Measurements from ENCODE around the gene NADSYN1.

NADSYN1 gene

GRCh38 chr11:71440021-71440755 lies 12.8 kb upstream of the NADSYN1 start:
- TF ChIP-seq POLR2A (IDR thresholded peaks at IDR 0.05; ENCODE audit: low read depth, low read length) = no peak
- no peak for FAIRE-seq

DNA sequence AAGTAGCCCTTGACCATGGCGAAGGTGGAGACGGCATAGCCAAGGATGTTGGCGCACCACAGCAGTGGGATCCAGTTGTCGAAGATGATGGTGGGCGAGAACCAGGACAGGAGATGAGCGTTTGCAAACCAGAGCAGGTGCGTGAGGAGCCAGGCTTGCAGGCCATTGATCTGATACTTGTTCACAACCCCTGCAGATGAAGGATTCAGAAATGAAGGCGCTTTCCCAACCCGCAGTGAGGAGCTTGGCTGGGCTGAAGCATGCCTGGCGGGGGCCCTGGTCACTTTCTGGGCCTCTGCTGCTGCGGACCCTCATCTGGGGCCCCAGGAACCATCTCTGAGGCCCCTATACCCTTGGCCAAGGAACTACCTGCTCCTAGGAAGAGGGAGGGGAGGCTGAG lies 11.8 kb upstream of the NADSYN1 start:
- no peak for TF ChIP-seq POLR2A (IDR thresholded peaks at IDR 0.05; ENCODE audit: low read depth, low read length)
- no peak for FAIRE-seq
- no peak for DNase-seq (ENCODE audit: insufficient read length, low spot score)

More at GRCh38 chr11:71440021-71440755, 12.8 kb upstream of the NADSYN1 start:
- no peak for DNase-seq (ENCODE audit: insufficient read length, low spot score)

DNA sequence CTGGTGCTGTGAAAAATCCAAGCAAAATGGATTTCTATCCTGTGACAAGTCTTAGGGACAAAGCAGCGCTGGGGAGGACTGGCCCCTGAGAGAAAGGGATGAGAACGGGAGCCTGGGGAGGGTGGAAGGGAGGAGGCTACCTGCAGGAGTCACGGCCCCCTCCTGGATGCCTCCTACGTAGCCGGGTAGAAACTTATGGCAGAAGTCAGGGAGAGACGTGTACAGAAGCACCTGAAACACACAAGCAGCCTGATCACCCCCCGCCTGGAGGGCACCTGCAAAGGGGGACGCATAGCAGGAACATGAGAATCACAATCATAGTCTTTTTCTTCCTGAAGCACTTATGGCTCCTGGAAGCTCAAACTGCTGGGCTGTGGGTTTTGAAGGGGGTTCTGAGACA lies 10.9 kb upstream of the NADSYN1 start:
- no peak for FAIRE-seq
- TF ChIP-seq POLR2A (IDR thresholded peaks at IDR 0.05; ENCODE audit: low read depth, low read length) = no peak
- DNase-seq (ENCODE audit: insufficient read length, low spot score) = no peak

DNA sequence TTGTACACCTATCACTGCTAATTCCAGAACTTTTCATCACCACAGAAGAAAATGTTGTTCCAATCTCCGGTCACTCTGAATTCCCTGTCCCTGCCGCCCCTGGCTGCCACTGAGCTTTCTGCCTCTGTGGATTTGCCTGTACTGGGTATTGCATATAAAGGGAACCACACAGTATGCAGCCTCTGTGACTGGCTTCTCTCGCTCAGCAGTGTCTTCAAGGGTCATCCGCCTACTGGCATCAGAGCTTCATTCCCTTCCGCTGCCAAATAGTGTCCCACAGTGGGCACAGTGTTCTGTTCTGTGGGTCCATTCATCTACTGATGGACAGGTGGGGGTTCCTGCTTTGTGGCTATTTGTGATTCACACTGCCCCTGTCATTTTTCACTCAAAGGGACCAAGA lies 10.1 kb upstream of the NADSYN1 start:
- TF ChIP-seq POLR2A (IDR thresholded peaks at IDR 0.05; ENCODE audit: low read depth, low read length) = no peak
- no peak for FAIRE-seq

DNA sequence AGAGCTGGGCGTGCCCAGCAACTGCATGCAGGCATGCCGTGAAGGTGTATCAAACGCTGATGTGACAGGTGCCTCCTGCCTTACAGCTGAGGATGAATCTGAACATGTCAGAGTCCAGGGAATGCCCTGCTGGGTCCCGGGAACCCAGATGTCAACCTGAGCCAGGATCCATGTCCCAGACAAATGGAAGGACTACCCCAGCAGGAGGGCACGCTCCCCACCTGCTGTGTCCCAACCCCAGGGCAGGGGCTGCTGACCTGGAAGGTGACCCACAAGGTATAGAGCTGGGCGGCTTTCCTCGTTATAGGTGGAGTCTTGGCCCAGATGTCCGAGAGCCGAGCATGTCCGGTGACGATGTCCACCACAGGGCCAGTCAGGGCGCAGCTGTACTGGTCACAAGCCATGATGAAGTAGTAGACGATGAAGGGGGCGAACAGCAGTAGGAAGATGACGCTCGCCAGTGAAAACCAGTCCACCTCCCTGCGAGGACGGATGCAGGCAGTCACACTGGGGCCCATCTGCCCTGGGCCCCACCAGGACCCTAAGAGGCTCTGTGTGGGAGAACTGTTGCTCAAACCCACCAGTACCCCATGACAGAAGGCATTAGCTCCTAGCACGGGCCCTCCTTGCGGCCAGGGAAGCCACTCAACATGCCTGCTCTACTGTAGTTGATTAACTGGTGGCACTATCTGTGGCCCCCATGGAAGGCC lies 9.1 kb upstream of the NADSYN1 start:
- FAIRE-seq (no peak), DNase-seq (ENCODE audit: insufficient read length, low spot score) (no peak)
- TF ChIP-seq POLR2A (IDR thresholded peaks at IDR 0.05; ENCODE audit: low read depth, low read length) = no peak

More for the DNA sequence above, 10.1 kb upstream of the NADSYN1 start:
- no peak for DNase-seq (ENCODE audit: insufficient read length, low spot score)

- TF ChIP-seq POLR2A (IDR thresholded peaks at IDR 0.05; ENCODE audit: low read depth, low read length) = no peak
- FAIRE-seq = no peak
- DNase-seq (ENCODE audit: insufficient read length, low spot score) = no peak
Measured at GRCh38 chr11:71444811-71445210, 8.2 kb upstream of the NADSYN1 start.

- FAIRE-seq (no peak), DNase-seq (ENCODE audit: insufficient read length, low spot score) (no peak)
- no peak for TF ChIP-seq POLR2A (IDR thresholded peaks at IDR 0.05; ENCODE audit: low read depth, low read length)
Measured at GRCh38 chr11:71446150-71446549, 6.9 kb upstream of the NADSYN1 start.

GRCh38 chr11:71446942-71447688 lies 5.9 kb upstream of the NADSYN1 start:
- TF ChIP-seq POLR2A (IDR thresholded peaks at IDR 0.05; ENCODE audit: low read depth, low read length) = no peak
- no peak for DNase-seq (ENCODE audit: insufficient read length, low spot score)
- no peak for FAIRE-seq

GRCh38 chr11:71447791-71448256 lies 5.2 kb upstream of the NADSYN1 start:
- DNase-seq (ENCODE audit: insufficient read length, low spot score) (no peak), FAIRE-seq (no peak)
- no peak for TF ChIP-seq POLR2A (IDR thresholded peaks at IDR 0.05; ENCODE audit: low read depth, low read length)

GRCh38 chr11:71448257-71449171 lies 4.5 kb upstream of the NADSYN1 start, which contains the start of gene DHCR7:
TSS of gene DHCR7 (minus strand) at chr11:71448393. CDS start at chr11:71444952, 3,441 bp downstream.
- DNase-seq (ENCODE audit: insufficient read length, low spot score) (peak; percentile 99), FAIRE-seq (no peak)
- TF ChIP-seq POLR2A (IDR thresholded peaks at IDR 0.05; ENCODE audit: low read depth, low read length) = peak; percentile 83

DNA sequence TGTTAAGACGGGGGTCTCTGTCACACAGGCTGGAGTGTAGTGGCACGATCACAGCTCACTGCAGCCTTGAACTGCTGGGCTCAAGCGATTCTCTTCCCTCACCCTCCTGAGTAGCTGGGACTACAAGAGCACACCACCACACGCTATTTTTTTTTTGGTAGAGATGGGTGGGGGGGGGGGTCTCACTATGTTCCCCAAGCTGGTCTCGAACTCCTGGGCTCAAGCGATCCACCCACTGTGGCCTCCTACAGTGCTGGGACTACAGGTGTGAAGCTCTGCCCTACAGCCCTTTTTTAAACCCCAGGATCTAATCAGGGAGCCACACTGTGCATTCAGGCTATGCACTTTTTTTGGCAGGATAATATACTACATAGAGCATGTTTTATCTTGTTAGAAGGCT lies 3.4 kb upstream of the NADSYN1 start:
- no peak for FAIRE-seq
- DNase-seq (ENCODE audit: insufficient read length, low spot score) = no peak
- no peak for TF ChIP-seq POLR2A (IDR thresholded peaks at IDR 0.05; ENCODE audit: low read depth, low read length)

GRCh38 chr11:71450507-71450906 lies 2.5 kb upstream of the NADSYN1 start:
- TF ChIP-seq POLR2A (IDR thresholded peaks at IDR 0.05; ENCODE audit: low read depth, low read length) = no peak
- FAIRE-seq (no peak), DNase-seq (ENCODE audit: insufficient read length, low spot score) (no peak)

- DNase-seq (ENCODE audit: insufficient read length, low spot score) (no peak), FAIRE-seq (no peak)
- no peak for TF ChIP-seq POLR2A (IDR thresholded peaks at IDR 0.05; ENCODE audit: low read depth, low read length)
Measured at GRCh38 chr11:71450939-71451338, 2.1 kb upstream of the NADSYN1 start.

Data from H54 (cell line).